ENCODE results near the gene NIF3L1. TPM values are rescaled to one million over a fixed set of nuclear protein-coding genes. Genes with fewer than 3 reads are reported as not detected.
"Not testable (repeated sequence)": the region's sequence is repeated elsewhere in the genome, so short reads cannot be mapped to it uniquely, and the experiment has no call there.

The NIF3L1 gene
- total RNA-seq, 4 donors from 2014 or later, result 22.0 to 34.7 (median 29.9) TPM

DNA sequence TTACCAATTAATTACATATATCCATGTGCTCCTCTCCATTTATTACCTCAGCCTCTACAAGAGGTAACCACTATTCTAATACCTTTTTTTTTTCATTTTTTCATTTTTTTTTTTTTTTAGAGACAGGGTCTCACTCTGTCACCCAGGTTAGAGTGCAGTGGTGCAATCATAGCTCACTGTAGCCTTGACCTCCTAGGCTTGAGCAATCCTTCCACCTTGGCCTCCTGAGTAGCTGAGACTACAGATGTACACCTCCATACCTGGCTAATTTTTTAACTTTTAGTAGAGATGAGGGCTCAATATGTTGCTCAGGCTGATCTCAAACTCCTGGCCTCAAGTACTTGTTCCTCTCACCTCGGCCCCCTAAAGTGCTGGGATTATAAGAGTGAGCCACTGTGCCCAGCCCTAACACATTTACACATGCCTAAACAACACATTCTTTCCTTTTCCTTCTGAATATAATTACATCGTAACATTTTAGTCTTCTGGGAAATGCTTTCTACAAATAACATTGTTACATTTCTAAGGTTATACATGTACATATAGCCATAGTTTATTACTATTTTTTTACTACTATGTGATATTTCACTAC lies 10.8 kb upstream of the NIF3L1 start:
- 83% methylated on average over 2 of the region's 2 CpGs for WGBS
- no peaks in the 10 kb centered on the region for H3K4me1 ChIP-seq

GRCh38 chr2:200881715-200882249 lies 7.4 kb upstream of the NIF3L1 start:
- 83% methylated on average over 2 of the region's 2 CpGs for WGBS
- peaks cover 73% of the 10 kb centered on the region for H3K36me3 ChIP-seq

More for the DNA sequence above, 10.8 kb upstream of the NIF3L1 start:
- H3K4me3 ChIP-seq, result no peak overlapping the region
- H3K36me3 ChIP-seq, result peaks cover 85% of the 10 kb centered on the region
- no peak overlapping the region for H3K27ac ChIP-seq
- H3K27me3 ChIP-seq, result no peaks in the 10 kb centered on the region
- DNase-seq (ENCODE audit: low spot score in 2 of 2), result no peak
- TF ChIP-seq EP300 (IDR thresholded peaks at IDR 0.05), result no peak
- TF ChIP-seq POLR2A (IDR thresholded peaks at IDR 0.05), result no peak
- TF ChIP-seq POLR2AphosphoS5 (IDR thresholded peaks at IDR 0.05), result no peak
- TF ChIP-seq, protein P1, sequence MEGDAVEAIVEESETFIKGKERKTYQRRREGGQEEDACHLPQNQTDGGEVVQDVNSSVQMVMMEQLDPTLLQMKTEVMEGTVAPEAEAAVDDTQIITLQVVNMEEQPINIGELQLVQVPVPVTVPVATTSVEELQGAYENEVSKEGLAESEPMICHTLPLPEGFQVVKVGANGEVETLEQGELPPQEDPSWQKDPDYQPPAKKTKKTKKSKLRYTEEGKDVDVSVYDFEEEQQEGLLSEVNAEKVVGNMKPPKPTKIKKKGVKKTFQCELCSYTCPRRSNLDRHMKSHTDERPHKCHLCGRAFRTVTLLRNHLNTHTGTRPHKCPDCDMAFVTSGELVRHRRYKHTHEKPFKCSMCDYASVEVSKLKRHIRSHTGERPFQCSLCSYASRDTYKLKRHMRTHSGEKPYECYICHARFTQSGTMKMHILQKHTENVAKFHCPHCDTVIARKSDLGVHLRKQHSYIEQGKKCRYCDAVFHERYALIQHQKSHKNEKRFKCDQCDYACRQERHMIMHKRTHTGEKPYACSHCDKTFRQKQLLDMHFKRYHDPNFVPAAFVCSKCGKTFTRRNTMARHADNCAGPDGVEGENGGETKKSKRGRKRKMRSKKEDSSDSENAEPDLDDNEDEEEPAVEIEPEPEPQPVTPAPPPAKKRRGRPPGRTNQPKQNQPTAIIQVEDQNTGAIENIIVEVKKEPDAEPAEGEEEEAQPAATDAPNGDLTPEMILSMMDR (IDR thresholded peaks at IDR 0.05), result no peak
- no peaks in the 10 kb centered on the region for H3K9me3 ChIP-seq

DNA sequence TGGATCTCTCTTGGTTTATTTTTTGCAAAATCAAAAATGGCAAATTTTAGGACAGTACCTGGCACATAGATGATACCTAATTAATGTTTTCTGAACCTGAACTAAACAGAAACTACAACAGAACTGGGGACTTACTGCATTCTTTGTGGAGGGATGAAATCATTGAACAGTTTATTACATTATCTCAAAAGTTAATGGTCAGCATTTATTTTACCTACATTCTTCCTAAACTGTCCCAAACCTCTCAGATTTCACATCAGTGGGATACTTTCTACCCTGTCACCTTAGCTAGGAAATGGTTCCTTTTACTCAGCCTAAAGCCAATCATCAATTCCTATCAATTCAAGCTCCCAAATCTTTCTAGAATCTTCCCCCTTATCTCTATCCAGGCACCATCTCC lies 10.3 kb downstream of the NIF3L1 start:
- TF ChIP-seq POLR2A (IDR thresholded peaks at IDR 0.05) (no peak), EP300 (IDR thresholded peaks at IDR 0.05) (no peak), POLR2AphosphoS5 (IDR thresholded peaks at IDR 0.05) (no peak)
- TF ChIP-seq, protein P1 (IDR thresholded peaks at IDR 0.05), result no peak
- no peak for DNase-seq (ENCODE audit: low spot score in 2 of 2)
- Histone ChIP-seq H3K36me3 (peaks cover 79% of the 10 kb centered on the region), H3K27me3 (no peaks in the 10 kb centered on the region), H3K4me1 (no peaks in the 10 kb centered on the region), H3K27ac (no peak overlapping the region), H3K4me3 (no peak overlapping the region), H3K9me3 (no peaks in the 10 kb centered on the region)

More at GRCh38 chr2:200881715-200882249, 7.4 kb upstream of the NIF3L1 start:
- not testable (repeated sequence) for H3K4me1 ChIP-seq; DNase-seq (ENCODE audit: low spot score in 2 of 2); H3K27ac ChIP-seq; H3K27me3 ChIP-seq; H3K9me3 ChIP-seq; H3K4me3 ChIP-seq

DNA sequence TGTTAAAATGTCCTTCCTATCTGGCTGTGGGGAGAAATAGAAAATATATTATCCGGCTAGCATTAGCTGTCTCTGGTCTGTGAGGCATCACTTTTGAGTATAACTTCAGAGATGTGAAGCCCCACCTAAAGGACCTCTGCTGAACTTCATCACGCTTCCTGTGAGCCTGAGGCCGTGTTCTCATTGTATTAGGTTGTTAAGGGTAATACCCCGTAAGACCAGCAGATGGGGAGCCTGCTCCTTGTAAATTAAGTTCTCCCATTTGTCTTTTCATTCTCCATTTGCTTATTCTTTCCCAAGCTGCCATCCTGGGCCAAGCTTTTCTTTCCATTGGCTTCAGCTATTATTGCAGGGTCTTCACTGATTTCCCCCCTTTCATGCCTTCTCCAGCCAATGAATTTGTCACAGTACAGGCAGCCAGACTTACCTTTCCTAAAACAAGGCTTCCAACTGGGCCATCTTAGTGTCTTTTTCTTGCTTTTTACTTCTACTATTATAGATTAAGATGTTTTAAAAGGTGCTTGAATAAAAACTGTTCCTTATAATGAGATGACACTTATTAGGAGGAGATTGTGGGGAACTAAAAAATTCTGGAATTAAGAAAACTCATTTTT lies 12.4 kb downstream of the NIF3L1 start:
- Histone ChIP-seq H3K4me1 (no peaks in the 10 kb centered on the region), H3K36me3 (peaks cover 63% of the 10 kb centered on the region), H3K27me3 (no peaks in the 10 kb centered on the region), H3K9me3 (no peaks in the 10 kb centered on the region), H3K4me3 (no peak overlapping the region), H3K27ac (no peak overlapping the region)
- TF ChIP-seq POLR2A (IDR thresholded peaks at IDR 0.05) (no peak), EP300 (IDR thresholded peaks at IDR 0.05) (no peak), POLR2AphosphoS5 (IDR thresholded peaks at IDR 0.05) (no peak)
- TF ChIP-seq, protein P1 (IDR thresholded peaks at IDR 0.05), result peak; percentile 72 to 81
- DNase-seq (ENCODE audit: low spot score in 2 of 2), result peak; percentile 67 to 83
- WGBS, result 6% methylated on average over 4 of the region's 4 CpGs

DNA sequence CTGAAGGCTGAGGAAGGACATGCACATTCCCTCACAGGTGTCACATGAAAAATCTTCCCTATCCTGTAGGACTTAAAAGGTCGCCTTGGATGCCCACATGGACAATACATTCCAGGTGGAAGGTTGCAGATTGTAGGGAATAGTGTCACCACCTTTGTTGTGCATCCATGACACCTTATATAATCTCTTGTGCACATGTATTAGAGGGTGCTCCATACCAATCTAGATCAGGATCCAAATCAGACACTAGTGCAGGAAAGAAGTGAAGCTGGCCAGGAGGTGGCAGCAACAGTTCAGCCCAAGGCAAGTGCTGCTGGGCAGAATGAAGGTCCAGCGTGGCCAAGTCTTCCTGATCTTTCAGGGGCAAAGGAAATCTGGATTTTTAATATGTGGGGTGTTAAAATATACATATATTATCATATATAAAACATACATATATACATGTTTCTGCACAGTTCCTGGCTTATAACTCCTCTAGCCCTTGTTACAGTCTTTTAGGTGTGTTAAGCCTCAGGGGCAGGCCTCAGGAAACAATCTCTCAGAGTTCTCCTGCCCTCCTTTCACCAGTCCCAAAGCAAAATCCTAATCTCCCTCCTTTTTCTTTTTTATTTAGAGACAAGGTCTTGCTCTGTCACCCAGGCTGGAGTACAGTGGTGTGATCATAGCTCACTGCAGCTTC lies 16.6 kb downstream of the NIF3L1 start:
- DNase-seq (ENCODE audit: low spot score in 2 of 2), result no peak
- TF ChIP-seq, protein P1 (IDR thresholded peaks at IDR 0.05), result peak; percentile 2 to 49
- TF ChIP-seq EP300 (IDR thresholded peaks at IDR 0.05) (no peak), POLR2AphosphoS5 (IDR thresholded peaks at IDR 0.05) (no peak), POLR2A (IDR thresholded peaks at IDR 0.05) (no peak)
- 41% methylated on average over 2 of the region's 2 CpGs for WGBS
- no peak overlapping the region for H3K4me3 ChIP-seq
- no peaks in the 10 kb centered on the region for H3K9me3 ChIP-seq
- no peak overlapping the region for H3K27ac ChIP-seq
- no peaks in the 10 kb centered on the region for H3K4me1 ChIP-seq
- H3K36me3 ChIP-seq, result peaks cover 44% of the 10 kb centered on the region
- H3K27me3 ChIP-seq, result no peaks in the 10 kb centered on the region

Measured in suprapubic skin (tissue), 4 donors.